Measurements from ENCODE around the gene LHX8. TPM values are rescaled to one million over a fixed set of nuclear protein-coding genes. Genes with fewer than 3 reads are reported as not detected.

LHX8 gene
- total and polyA plus RNA-seq, 2 of the 13 experiments (the other 11 are each of a cell fraction or from before 2014, with no cell fraction given): not detected

GRCh38 chr1:75127916-75128717, 6.1 kb upstream of the LHX8 start:
- POLR2A ChIA-PET: no interaction called here
- ATAC-seq: no peak
- peaks cover 6% of the 10 kb centered on the region; the same call in 1 of the 2 replicates for H3K4me1 ChIP-seq (ENCODE audit: insufficient read depth, low read length)
- 18% methylated on average over 27 of the region's 27 CpGs for WGBS (ENCODE audit: low lambda C conversion rate)
- peaks cover 4 to 80% of the 10 kb centered on the region in 2 experiments for H3K27me3 ChIP-seq (ENCODE audit: control insufficient read depth in 1 of 2, insufficient read depth in 2 of 2, low read length in 2 of 2)
- H3K36me3 ChIP-seq (replicated peaks in 1 of 2; ENCODE audit: control insufficient read depth in 1 of 2, insufficient read depth in 2 of 2, low read length in 2 of 2): no peaks in the 10 kb centered on the region
- H3K9ac ChIP-seq (ENCODE audit: insufficient read depth, low read depth, low read length): no peak overlapping the region
- no peaks in the 10 kb centered on the region for H3K9me3 ChIP-seq (ENCODE audit: low read length)
- H3K4me2 ChIP-seq (ENCODE audit: low read depth, low read length): no peak overlapping the region
- no peak overlapping the region for H2AFZ ChIP-seq (ENCODE audit: low read length)
- no peaks in the 10 kb centered on the region for H3K79me2 ChIP-seq (ENCODE audit: insufficient read depth, low read length)
- intact Hi-C loops (cut with micrococcal nuclease; ENCODE audit: unreplicated experiment) (no loop called here), in situ Hi-C loops (cut with HindIII; ENCODE audit: extremely low pct_ligation_motif_present, low pct_unique_long_range_greater_than_20kb) (no loop called here)
- H3K27ac ChIP-seq (ENCODE audit: extremely low read length, insufficient read depth, low read length): no peak overlapping the region
- no peak for DNase-seq (ENCODE audit: low spot score)
- TF ChIP-seq BCL6 (CRISPR knock-in tag; IDR thresholded peaks at IDR 0.05): no peak
- no peak for TF ChIP-seq NCOA2 (CRISPR knock-in tag; IDR thresholded peaks at IDR 0.05)
- no peak for TF ChIP-seq E2F2 (CRISPR knock-in tag; IDR thresholded peaks at IDR 0.05; ENCODE audit: borderline replicate concordance)
- TF ChIP-seq CBX1 (IDR thresholded peaks at IDR 0.05; ENCODE audit: low read depth): no peak
- no peak for TF ChIP-seq PLRG1 (conservative IDR thresholded peaks at IDR 0.05)
- TF ChIP-seq SNAI1 (CRISPR knock-in tag; IDR thresholded peaks at IDR 0.05; ENCODE audit: borderline replicate concordance): no peak
- no peak for TF ChIP-seq GPBP1L1 (CRISPR knock-in tag; IDR thresholded peaks at IDR 0.05)
- no peak for TF ChIP-seq HNRNPLL (IDR thresholded peaks at IDR 0.05; ENCODE audit: low read depth, low read length, poor library complexity, severe bottlenecking)
- TF ChIP-seq PCBP1 (IDR thresholded peaks at IDR 0.05; ENCODE audit: borderline replicate concordance, low read depth, low read length): no peak
- no peak for TF ChIP-seq ARNTL (CRISPR knock-in tag; IDR thresholded peaks at IDR 0.05)
- TF ChIP-seq MIXL1 (CRISPR knock-in tag; IDR thresholded peaks at IDR 0.05): no peak
- TF ChIP-seq SMC3 (IDR thresholded peaks at IDR 0.05; ENCODE audit: low read length): no peak
- no peak for TF ChIP-seq CENPT (CRISPR knock-in tag; IDR thresholded peaks at IDR 0.05; ENCODE audit: low read depth)
- TF ChIP-seq STAT6 (CRISPR knock-in tag; IDR thresholded peaks at IDR 0.05; ENCODE audit: borderline replicate concordance): no peak
- no peak for TF ChIP-seq SPEN (CRISPR knock-in tag; IDR thresholded peaks at IDR 0.05; ENCODE audit: low read depth)
- BruUV-seq (replicated peaks): no TSS peak
- H4K20me1 ChIP-seq (ENCODE audit: insufficient read depth, low read length): no peaks in the 10 kb centered on the region
- FAIRE-seq: no peak
- CTCF ChIA-PET (ENCODE audit: low intra/inter-chr PET ratio, low total read pairs): no interaction called here
- no peak overlapping the region for H3K4me3 ChIP-seq (replicated peaks in 1 of 3; ENCODE audit: insufficient read depth in 1 of 3, low read depth in 2 of 3, low read length in 3 of 3)

All from HepG2 (cell line).